NCI-H128 (cell line): ENCODE data around the gene DMRTC2.
A peak's percentile ranks its signal among the peaks of the same experiment; 100 is the strongest.

Experiments used
- DNase-seq: peaks from one replicate; lab custom pipeline; 2025; ENCODE audit not compliant: unreplicated experiment; lab: John Stamatoyannopoulos, UW

DMRTC2 gene

DNA sequence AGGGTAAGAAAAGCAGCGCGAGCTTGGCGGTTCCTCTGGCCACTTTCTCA is at the start of gene DMRTC2:
Gene DMRTC2 (plus strand): TSS at position 42 of the 50 bp plus-strand sequence. CDS start 2,387 bp downstream, outside the sequence.
- DNase-seq = no peak

DNA sequence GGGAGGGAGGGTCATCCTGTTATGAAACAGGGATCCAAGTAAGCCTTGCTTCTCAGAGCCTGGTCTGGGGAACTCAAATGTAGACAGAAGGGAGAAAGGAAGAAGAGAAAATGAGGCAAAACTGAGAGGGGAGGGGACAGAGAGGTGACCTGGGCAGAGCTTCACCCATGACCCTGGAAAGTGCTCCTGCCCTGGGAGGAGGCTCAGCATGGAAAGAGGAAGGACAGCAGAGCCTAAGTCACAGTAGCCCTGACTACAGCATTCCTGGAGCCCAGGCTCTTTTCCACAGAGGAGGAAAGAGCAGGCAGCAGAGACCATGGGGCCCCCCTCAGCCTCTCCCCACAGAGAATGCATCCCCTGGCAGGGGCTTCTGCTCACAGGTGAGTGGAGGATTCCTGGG is 48.5 kb upstream of the DMRTC2 start, which contains the start of gene CEACAM3:
Gene CEACAM3 (plus strand): TSS at position 226 of the 400 bp plus-strand sequence. CDS start 91 bp downstream, at position 317.
- no peak for DNase-seq

DNA sequence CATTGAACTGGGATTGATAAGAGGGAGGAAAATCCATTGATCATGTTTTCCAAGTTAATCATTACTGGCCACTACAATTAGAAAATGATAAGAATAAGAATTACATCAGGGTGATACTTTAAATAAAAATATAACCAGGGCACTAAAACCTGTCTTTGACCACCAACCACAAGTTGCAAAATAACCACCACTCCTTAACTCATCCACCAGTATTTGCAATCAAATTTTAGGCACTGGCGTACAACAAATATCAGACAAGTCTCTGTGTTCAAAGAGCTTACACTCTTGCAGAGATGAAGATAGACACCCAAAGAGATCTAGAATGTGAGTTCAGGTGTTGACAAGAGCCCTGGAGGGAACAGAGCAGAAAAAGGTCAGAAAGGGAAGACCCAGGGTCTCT is 47.9 kb upstream of the DMRTC2 start:
- DNase-seq = no peak

DNA sequence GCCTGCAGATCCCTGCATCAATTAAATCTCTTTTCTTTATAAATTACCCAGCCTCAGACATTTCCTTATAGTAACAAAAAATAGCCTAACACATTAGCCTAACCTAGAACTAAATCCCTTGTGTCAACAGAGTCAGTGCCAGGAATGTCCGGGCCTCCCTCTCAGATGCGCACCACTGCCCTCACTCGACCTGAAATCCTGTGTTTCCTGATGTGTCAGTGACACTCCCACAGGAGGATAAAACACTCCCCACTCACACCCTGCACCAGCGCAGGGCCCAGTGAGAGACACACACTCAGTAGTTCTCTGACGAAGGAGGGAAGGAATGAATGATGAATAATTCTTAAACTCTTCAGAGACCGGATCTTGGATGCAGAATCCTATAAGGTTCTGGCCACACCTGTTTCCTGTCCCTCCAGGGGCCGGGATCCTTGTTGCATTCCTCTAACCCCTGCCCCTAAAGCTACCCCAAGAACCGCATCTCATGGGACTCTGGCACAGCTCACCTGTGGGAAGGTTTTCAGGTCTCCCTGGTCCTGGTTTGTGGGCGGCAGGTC is 45.3 kb upstream of the DMRTC2 start:
- DNase-seq = no peak

DNA sequence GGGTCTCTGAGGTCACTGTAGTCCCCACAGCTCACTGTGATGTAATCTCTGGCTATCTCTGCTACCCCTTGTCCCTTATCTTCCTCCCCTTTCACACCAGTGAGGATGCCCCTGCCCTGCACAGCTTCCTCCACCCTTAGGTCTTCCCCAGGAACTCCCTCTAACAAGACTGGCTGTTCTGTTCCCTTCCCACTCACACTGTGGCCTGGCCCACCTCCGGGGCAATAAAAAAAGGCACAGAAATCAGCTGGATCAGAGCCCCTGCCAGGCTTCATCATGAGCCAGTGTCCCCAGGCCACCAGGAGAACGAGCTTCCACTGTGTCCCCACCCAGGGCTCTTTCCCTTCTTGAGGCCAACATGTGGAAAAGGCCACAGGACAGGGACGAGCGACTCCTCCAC is 43.8 kb upstream of the DMRTC2 start:
- no peak for DNase-seq

DNA sequence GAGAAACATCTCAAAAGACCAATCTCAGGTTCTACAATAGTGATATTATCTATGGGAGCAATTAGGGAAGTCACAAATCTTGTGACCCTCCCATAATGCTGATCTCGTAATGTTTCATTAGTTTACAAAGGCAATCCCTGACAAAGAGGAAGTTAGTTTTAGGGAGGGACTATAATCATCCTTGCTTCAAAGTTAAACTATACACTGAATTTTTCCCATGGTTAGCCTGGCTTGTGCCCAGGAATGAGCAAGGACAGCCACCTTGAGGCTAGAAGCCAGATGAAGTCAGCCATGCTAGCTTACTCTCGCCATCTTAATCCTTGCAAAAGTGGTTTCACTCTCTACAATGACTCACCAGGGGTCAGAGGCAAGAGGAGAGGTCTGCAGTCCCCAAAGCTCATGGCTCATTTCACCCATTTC is 43.0 kb upstream of the DMRTC2 start:
- DNase-seq = no peak

DNA sequence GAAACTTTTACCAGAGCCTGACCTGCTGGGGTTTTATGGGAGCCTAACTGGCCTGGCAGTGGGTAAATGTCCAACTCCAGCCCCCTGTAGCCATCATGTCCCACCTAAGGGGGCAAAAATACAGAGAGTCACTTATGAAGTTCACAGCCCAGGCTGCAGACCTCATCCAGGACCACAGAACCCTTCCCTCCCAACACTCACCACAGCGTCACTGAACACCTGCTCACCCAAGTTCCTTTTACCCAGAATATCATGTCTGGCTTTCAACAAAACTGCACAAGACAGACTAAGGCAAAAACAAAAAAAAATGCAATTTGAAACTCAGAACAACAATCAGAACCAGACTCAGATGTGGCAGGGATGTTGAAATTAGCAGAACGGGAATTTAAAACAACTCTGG is 42.1 kb upstream of the DMRTC2 start:
- no peak for DNase-seq

DNA sequence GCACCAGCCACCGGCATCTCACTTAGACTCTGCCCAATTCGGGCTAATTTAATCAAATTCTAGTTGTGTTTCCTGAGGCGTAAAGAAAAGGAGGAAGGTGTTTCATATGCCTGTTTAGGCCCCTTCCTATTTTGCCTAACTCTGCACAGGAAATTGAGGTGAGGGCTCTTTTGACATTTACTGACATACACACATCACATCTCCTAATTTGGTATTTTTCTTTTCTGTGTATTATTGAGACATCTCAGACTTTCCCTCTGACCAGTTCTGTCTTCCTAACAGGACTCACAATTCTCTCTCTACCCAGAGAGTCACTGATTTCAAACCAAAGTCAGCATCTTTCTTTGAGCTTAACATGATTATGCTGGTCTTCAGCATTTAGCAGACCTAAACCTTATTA is 40.5 kb upstream of the DMRTC2 start:
- no peak for DNase-seq

DNA sequence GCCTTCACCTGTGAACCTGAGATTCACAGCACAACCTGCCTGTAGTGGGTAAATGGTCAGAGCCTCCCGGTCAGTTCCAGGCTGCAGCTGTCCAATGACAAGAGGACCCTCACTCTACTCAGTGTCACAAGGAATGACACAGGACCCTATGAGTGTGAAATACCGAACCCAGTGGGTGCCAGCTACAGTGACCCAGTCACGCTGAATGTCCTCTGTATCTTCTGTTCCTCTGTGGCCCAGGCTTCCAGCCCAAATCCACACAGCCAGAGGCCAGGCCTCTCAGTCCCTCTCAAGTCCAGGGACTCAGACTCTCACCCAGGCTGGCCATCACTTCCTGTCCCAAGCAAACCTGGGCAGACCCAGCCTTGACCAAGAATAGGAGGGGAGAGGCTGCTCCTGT is 37.7 kb upstream of the DMRTC2 start:
- no peak for DNase-seq

DNA sequence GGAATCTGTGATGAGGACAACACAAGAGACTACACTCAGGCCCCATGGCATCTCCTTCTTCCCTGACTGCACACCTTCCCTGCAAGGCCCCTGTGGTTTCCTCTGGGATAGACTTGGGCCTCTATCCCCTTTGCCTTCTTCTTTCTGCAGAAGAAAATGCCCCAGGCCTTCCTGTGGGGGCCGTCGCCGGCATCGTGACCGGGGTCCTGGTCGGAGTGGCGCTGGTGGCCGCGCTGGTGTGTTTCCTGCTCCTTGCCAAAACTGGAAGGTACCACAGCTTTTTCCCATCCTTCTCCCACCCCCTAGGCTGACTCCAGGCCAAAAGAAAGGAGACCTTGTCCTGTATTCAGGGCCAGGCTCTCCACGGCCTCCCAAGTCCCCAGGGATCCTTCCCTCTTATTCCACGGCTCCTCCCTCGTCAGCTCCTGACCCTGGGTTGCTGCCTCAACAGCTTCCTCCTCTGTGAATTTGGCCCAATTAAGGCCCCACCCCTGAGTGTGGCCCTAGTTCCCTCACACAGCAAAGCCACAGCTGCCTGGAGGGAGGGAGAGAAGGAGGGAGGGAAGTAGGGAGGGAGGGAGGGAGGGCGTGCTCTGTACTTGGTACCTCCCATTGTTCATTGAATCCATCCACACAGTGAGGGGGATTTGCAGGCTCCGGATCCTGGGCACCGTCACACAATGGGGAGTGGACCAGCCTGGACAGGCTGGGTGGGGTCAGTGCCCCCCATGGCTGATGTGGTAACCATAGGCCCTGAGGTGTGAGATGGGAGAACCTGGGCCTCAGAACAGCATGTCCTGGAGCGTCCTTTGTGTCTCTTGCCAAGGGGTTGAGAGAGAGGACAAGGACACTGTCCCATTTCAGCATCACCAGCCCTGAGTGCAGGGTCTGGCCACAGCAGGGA is 35.9 kb upstream of the DMRTC2 start:
- no peak for DNase-seq

DNA sequence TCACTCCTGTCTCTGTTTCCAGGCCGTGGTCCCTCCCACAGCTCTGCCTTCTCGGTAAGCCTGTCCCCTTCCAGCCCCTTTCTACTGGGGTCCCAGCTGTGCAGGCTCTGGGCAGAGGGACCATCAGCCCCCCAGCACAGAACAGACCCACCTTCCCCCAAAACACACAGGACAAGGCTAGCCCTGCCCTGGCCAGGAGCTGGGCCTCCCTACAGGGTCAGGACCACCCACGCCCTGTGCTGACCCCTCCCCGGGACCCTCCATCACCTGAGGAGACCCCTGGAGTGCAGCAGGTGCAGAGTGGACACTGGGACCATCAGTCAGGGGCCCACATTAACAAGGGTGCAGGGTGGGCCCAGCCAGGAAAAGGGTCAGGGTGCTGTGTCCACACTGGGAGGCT is 34.5 kb upstream of the DMRTC2 start:
- DNase-seq = no peak

DNA sequence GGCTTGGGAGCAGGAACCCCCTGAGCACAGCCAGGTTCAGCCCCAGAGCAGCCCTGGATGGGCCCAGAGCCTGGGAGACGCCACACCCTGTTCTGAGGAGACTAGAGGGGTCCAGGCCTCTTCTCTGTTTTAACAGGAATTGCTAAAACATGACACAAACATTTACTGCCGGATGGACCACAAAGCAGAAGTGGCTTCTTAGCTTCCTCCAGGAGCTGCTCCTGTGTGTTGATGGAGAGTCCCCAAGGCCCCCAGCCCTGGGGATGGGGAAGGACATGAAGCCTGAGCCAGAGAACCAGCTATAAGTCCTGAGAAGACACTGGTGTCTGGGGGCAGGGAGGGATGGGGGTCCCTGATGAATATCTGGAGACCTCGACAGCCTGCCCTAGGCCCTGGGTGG is 33.8 kb upstream of the DMRTC2 start:
- DNase-seq = no peak

DNA sequence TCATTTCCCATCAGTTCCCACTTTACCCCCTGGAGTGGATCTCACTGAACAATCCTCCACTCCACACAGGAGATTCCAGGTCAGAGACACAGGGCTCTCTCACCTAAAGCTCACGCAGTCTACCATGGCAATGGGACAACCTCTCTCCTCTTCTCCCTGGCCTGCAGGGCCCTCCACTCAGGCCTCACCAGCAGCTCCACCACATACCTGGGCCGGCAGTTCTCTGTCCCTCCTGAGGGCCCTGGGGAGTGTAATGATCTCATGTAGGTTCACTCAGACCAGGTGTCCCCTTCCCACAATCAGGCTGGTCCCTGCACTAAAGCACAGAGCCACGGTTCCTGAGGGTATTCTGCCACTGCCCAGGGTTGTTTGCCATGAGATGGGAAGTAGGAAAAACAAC is 32.9 kb upstream of the DMRTC2 start:
- DNase-seq = no peak

DNA sequence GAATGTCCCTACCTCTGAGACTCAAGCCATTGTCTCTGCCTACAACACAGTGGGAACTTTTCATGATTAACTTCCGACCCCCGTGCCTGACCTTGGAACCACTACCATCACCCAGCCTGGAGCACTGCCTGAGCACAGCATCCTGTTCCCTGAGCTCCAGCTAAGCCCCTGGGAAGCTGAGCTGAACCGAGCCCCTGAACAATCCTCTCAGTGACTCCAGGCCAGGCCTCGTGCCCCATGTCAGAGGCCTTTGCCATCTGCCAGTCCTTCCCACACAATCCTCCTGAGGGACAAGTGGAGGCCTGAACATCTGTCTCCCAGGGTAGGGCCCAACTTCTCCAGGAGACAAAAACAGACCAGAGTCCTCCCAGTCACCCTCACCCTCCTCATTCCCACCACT is 30.9 kb upstream of the DMRTC2 start:
- DNase-seq = no peak

DNA sequence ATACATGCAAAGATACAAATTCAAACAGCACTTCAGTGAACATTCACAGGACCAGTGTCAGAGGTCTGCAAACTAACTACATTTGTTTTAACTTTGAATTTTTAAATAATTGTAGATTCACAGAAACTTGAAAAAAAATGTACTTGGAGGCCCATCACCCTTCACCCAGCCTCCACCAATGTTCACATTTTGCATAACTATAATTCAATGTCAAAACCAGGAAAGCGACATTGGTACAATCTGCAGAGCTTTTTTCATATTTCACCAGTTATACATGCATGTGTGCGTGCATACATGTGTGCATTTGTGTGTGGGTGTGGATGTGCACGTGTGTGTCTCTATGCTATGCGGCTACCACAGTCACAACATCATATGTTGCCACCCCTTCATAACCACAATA is 29.5 kb upstream of the DMRTC2 start:
- no peak for DNase-seq

DNA sequence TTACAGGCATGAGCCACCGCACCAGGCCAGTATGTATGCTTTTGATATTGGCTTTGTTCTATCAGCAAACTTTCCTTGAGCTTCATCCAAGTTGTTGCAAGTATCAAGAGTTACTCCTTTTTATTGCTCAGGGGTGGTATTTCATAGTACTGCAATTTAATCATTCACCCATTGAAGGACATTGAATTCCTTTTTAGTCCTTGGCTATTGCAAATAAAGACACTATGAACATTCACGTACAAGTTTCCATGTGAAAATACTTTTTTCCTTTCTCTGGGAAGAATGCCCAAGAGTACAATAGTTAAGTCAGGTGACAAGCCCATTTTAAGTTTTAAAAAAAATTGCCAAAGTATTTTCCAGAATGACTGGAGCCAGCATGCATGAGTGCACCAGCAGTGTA is 28.1 kb upstream of the DMRTC2 start:
- no peak for DNase-seq

DNA sequence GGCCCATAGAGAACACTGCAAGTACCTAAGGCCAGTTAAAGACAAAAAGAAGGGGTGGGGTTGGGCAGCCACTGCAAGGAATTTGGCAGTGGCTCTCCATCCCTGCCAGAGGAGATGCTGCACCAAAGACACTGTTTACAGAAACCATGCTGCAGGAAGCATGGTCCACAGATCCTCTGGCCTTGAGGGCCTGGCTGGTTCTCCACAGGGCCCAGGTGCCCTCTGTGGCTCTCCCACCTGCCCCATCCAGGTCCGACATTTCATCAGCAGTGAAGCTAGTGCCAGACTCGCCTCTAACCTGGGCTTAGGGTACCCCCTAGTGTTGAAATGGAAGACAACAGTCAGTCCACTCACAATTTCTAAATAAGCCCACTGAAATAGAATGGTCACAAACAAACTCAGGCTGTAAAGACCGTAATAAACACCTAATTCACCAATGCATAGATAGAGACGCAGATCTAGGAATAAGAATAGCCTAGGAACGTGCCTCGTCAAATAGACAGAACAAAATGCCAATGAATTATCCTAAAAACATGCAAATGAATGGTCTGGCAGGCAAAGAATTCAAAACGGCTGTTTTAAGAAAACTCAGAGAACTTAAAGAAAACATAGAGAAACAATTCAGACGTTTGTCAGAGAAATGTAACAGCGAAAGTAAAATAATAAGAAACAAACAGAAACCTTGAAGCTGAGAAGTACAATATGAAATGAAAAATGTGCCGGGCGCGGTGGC is 23.7 kb upstream of the DMRTC2 start:
- peak; percentile 32 for DNase-seq

DNA sequence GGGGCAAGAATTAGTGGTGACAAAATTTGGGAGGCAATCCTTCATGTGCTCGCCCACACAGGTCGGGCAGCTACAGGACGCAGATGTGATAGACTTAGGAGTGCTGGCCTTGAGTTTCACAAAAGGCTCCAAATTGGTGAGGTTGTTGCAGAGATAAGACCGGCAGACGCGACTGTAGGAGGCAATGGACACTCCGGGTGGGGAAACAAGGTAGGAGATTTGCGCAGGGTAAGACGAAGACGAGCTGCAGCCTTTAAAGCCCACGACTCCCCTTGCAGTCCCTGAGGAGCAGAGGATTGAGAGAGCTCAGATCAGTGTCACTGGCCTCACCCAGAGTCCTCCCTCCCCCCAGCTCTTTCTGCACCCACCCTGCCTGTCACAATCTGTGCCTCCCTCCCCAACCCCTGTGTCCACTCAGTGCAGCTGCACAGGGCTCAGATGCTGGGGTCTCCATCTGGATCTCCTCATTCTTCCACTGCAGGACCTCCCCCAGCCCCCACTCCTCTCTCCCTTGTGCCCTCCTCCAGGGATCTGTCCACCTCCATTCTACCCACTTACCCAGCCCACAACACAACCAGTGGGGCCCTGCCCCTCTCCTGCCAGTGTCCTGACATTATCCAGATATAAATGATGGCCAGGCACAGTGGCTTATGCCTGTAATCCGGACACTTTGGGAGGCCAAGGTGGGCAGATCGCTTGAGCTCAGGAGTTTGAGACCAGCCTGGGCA is 6.7 kb upstream of the DMRTC2 start:
- no peak for DNase-seq

DNA sequence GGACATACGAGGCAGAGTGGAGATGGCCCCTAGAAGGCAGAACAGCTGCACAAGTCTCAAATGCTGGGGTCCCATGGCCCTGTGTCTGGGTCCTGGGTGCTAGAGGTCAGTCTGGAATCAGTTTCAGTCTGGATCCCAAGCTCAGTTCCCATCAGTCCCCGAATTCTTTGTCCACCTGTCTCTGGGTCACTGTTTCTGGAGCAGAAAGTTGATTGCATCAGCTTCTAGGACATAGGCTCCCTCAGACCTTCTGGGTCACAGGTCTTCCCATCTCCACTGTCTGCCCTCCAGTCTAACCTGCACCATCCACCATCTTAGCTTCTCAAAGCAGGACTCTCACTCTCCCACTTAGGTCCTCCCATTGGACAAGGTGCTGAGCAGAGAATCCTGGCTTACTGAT is 5.6 kb upstream of the DMRTC2 start:
- no peak for DNase-seq

DNA sequence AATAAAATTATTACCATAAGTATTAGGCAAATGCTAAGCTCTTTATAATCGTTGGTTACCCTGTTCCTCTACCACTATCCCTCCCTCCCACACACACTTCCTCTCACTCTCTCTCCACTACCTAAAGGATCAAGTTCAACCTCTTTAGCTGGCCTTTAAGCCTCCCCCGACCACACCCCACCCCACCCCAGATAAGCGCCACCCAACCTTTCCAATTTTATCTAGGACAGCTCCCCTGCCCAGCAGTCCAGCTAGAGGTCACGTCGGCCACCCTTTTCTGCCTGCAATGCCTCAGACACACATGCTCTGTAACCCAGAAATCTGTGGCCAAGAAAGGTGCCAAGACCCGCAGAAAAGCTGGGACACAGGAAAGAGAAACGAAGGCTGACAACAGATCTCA is 1.5 kb upstream of the DMRTC2 start:
- DNase-seq = no peak

DNA sequence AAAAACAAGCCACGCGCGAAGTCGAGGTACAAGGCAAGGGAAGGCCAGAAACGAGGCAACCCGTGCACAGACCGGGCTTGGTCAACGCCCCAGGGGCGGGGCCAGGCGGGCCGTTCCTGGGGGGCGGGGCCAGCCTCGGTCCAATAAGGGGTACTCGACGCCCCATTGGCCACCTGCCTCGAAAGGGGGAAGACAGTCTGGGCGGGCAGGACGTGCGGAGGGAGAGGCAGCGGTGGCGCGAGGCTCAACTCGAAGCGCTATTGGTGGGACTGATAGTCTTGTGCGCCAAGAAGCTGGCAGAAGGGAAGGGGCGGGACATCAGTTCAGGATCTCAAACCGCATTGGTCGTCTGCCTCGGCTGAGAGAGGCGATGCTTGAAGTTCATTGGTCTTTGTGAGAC is 241 bp upstream of the DMRTC2 start, which contains the start of gene LYPD4:
Gene LYPD4 (minus strand): TSS at position 83 of the 400 bp plus-strand sequence. CDS start 5,398 bp downstream, outside the sequence.
- DNase-seq = no peak
